ENCODE data around the gene DNAJC30. TPM values are rescaled to one million over a fixed set of nuclear protein-coding genes. Genes with fewer than 3 reads are reported as not detected.
"Not testable (repeated sequence)": the region's sequence is repeated elsewhere in the genome, so short reads cannot be mapped to it uniquely, and the experiment has no call there.

Gene DNAJC30
- total and polyA plus RNA-seq, 8 donors = 7.2 to 10.4 (median 9.9) TPM

DNA sequence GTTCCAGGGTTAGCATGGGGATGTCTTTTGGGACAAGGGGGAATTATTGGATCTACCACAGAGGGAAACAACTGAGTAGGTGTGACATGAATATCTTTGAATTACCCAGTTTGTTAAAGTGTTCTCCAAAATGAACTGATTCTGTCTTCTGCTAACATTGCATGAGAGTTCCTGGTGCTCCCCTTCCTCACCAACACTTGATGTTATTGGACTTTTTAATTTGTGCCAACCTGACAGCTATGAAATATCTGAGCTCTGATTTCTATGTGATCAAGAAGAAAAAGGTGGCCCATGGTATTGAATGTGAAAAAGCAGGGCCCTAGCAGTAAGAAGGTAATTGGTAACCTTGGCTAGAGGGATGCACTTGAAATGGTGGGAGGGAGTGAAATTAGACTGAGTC lies 20.2 kb downstream of the DNAJC30 start:
- Histone ChIP-seq H3K27ac (no peak overlapping the region), H3K9me3 (peaks cover 0 to 8% of the 10 kb centered on the region in 2 donors), H3K4me1 (peaks cover 0 to 9% of the 10 kb centered on the region in 2 donors), H3K4me3 (no peak overlapping the region), H3K27me3 (peaks cover 0 to 40% of the 10 kb centered on the region in 2 donors), H3K36me3 (no peaks in the 10 kb centered on the region)
- TF ChIP-seq, protein P1, sequence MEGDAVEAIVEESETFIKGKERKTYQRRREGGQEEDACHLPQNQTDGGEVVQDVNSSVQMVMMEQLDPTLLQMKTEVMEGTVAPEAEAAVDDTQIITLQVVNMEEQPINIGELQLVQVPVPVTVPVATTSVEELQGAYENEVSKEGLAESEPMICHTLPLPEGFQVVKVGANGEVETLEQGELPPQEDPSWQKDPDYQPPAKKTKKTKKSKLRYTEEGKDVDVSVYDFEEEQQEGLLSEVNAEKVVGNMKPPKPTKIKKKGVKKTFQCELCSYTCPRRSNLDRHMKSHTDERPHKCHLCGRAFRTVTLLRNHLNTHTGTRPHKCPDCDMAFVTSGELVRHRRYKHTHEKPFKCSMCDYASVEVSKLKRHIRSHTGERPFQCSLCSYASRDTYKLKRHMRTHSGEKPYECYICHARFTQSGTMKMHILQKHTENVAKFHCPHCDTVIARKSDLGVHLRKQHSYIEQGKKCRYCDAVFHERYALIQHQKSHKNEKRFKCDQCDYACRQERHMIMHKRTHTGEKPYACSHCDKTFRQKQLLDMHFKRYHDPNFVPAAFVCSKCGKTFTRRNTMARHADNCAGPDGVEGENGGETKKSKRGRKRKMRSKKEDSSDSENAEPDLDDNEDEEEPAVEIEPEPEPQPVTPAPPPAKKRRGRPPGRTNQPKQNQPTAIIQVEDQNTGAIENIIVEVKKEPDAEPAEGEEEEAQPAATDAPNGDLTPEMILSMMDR (IDR thresholded peaks at IDR 0.05) = no peak
- intact Hi-C loops (cut with DNase I) = no loop called here
- ATAC-seq (no peak), DNase-seq (no peak)

DNA sequence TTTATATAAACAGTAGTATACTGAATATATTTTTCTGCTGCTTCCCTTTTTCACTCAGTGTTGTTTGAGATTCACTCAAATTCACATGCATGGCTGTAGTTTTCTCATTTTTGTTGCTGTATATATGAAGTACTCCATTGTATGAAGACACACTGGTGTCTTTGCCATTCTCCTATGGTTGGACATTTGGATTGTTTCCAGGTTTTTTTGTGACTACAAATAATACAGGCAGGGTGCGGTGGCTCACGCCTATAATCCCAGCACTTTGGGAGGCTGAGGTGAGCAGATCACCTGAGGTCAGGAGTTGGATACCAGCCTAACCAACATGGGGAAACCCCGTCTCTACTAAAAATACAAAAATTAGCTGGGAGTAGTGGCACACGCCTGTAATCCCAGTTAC lies 22.7 kb downstream of the DNAJC30 start:
- H3K36me3 ChIP-seq; ATAC-seq; H3K4me1 ChIP-seq; H3K4me3 ChIP-seq; H3K9me3 ChIP-seq; H3K27ac ChIP-seq; intact Hi-C loops (cut with DNase I); DNase-seq: not testable (repeated sequence)
- H3K27me3 ChIP-seq = peaks cover 0 to 27% of the 10 kb centered on the region in 2 donors

- Histone ChIP-seq H3K9me3 (peaks cover 0 to 8% of the 10 kb centered on the region in 2 donors), H3K27ac (no peak overlapping the region), H3K4me3 (no peak overlapping the region), H3K36me3 (no peaks in the 10 kb centered on the region), H3K4me1 (no peaks in the 10 kb centered on the region), H3K27me3 (peaks cover 0 to 21% of the 10 kb centered on the region in 2 donors)
- intact Hi-C loops (cut with DNase I) = no loop called here
- no peak for ATAC-seq
- TF ChIP-seq, protein P1 (IDR thresholded peaks at IDR 0.05) = no peak
- no peak for DNase-seq
Measured at GRCh38 chr7:73659983-73660382, 23.3 kb downstream of the DNAJC30 start.

DNA sequence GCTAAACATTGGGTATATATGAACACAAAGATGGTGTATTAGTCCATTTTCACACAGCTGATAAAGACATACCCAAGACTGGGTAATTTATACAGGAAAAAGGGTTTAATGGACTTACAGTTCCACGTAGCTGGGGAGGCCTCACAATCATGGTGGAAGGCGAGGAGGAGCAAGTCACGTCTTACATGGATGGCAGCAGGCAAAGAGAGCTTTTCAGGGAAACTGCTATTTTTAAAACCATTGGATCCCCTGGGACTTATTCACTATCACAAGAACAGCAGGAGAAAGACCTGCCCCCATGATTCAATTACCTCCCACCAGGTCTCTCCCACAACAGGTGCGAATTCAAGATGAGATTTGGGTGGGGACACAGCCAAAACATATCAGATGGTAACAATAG lies 27.9 kb downstream of the DNAJC30 start:
- H3K36me3 ChIP-seq; DNase-seq; H3K4me3 ChIP-seq; ATAC-seq; H3K27ac ChIP-seq; H3K9me3 ChIP-seq; intact Hi-C loops (cut with DNase I); H3K4me1 ChIP-seq: not testable (repeated sequence)
- H3K27me3 ChIP-seq = peaks cover 0 to 45% of the 10 kb centered on the region in 2 donors

DNA sequence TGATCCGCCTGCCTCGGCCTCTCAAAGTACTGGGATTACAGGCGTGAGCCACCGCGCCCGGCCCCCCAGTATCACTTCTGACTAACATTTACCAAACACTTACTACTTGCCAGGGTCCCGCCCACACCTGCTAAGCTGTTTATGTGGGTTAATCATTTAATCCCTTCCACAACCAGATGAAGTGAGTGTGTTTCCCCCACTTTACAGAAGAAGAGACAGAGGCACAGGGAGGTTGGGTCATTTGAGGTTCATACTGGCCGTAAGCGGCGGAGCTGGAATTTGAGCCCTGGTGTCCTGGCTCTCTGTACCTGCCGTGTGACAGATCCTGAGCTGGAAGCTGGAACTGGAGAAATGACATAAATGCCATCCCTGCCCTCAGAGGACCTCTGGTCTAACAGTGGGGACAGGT lies 30.7 kb downstream of the DNAJC30 start:
- intact Hi-C loops (cut with DNase I) = no loop called here
- Histone ChIP-seq H3K27me3 (peaks cover 9 to 73% of the 10 kb centered on the region in 2 donors), H3K4me3 (no peak overlapping the region), H3K27ac (no peak overlapping the region), H3K4me1 (peaks cover 0 to 7% of the 10 kb centered on the region in 2 donors), H3K9me3 (no peaks in the 10 kb centered on the region), H3K36me3 (no peaks in the 10 kb centered on the region)
- TF ChIP-seq, protein P1 (IDR thresholded peaks at IDR 0.05) = no peak
- DNase-seq (no peak), ATAC-seq (no peak)

- Histone ChIP-seq H3K9me3 (no peaks in the 10 kb centered on the region), H3K4me1 (peaks cover 0 to 8% of the 10 kb centered on the region in 2 donors), H3K36me3 (no peaks in the 10 kb centered on the region), H3K27me3 (peaks cover 18 to 87% of the 10 kb centered on the region in 2 donors), H3K4me3 (no peak overlapping the region), H3K27ac (no peak overlapping the region)
- DNase-seq (no peak), ATAC-seq (no peak)
- TF ChIP-seq, protein P1 (IDR thresholded peaks at IDR 0.05) = no peak
- intact Hi-C loops (cut with DNase I) = no loop called here
Measured at GRCh38 chr7:73650524-73650923, 32.7 kb downstream of the DNAJC30 start.
